Astrocyte (in vitro differentiated cells and primary cell): Measurements from ENCODE around the gene GATA6. TPM values are rescaled to one million over a fixed set of nuclear protein-coding genes. Genes with fewer than 3 reads are reported as not detected.

Source experiments
- DNase-seq: peaks from one replicate; pipeline ENCODE4 v3.0.0-alpha.2; 2010; ENCODE audit warnings: low read depth
- FAIRE-seq: peaks from 2 replicates; lab custom pipeline; 2011; peaks lifted over from hg19 to GRCh38; lab: Jason Lieb, UNC
- H2AFZ ChIP-seq: 2 replicates; pipeline ENCODE4 v1.6.0; 2012; ENCODE audit warnings: low read depth, low read length, inconsistent platforms
- H3K27ac ChIP-seq: 2 replicates; pipeline ENCODE4 v1.5.1; 2011; ENCODE audit warnings: low read depth, low read length, inconsistent platforms
- H3K27me3 ChIP-seq: 2 replicates; pipeline ENCODE4 v1.6.0; 2011; ENCODE audit warnings: low read length, inconsistent platforms; ENCODE audit not compliant: insufficient read depth
- H3K36me3 ChIP-seq: 2 replicates; pipeline ENCODE4 v1.5.1; 2011; ENCODE audit warnings: low read length, inconsistent platforms; ENCODE audit not compliant: insufficient read depth
- H3K4me1 ChIP-seq: 2 replicates; pipeline ENCODE4 v1.5.1; 2011; ENCODE audit warnings: low read length, inconsistent platforms; ENCODE audit not compliant: insufficient read depth
- H3K4me2 ChIP-seq: 2 replicates; pipeline ENCODE4 v1.6.0; 2012; ENCODE audit warnings: low read length, inconsistent platforms
- H3K4me3 ChIP-seq: 2 replicates; pipeline ENCODE4 v1.5.1; 2011; ENCODE audit warnings: low read depth, mild to moderate bottlenecking, low read length, inconsistent platforms; ENCODE audit not compliant: insufficient read depth
- H3K79me2 ChIP-seq: 2 replicates; pipeline ENCODE4 v1.6.0; 2012; ENCODE audit warnings: mild to moderate bottlenecking, low read length, inconsistent platforms; ENCODE audit not compliant: insufficient read depth
- H3K9ac ChIP-seq: 2 replicates; pipeline ENCODE4 v1.6.0; 2012; ENCODE audit warnings: mild to moderate bottlenecking, low read length, inconsistent platforms
- H3K9me3 ChIP-seq: 2 replicates; pipeline ENCODE4 v1.5.1; 2012; ENCODE audit warnings: low read depth, mild to moderate bottlenecking, low read length, inconsistent platforms; ENCODE audit not compliant: insufficient read depth
- H4K20me1 ChIP-seq: 2 replicates; pipeline ENCODE4 v1.6.0; 2012; ENCODE audit warnings: low read length, inconsistent platforms; ENCODE audit not compliant: insufficient read depth
- H3K27ac Mint-ChIP-seq: one replicate; pipeline ENCODE4 v1.8.0; 2021; ENCODE audit warnings: mild to moderate bottlenecking, mixed read lengths; ENCODE audit not compliant: unreplicated experiment
- H3K27me3 Mint-ChIP-seq: one replicate; pipeline ENCODE4 v1.8.0; 2021; ENCODE audit warnings: low read depth, mixed read lengths; ENCODE audit not compliant: unreplicated experiment
- H3K36me3 Mint-ChIP-seq: one replicate; pipeline ENCODE4 v1.8.0; 2021; ENCODE audit warnings: low read depth, mixed read lengths; ENCODE audit not compliant: unreplicated experiment
- H3K4me1 Mint-ChIP-seq: one replicate; pipeline ENCODE4 v1.8.0; 2021; ENCODE audit warnings: low read depth, mixed read lengths; ENCODE audit not compliant: unreplicated experiment
- H3K4me3 Mint-ChIP-seq: one replicate; pipeline ENCODE4 v1.8.0; 2021; ENCODE audit warnings: mild to moderate bottlenecking, moderate library complexity, mixed read lengths; ENCODE audit not compliant: unreplicated experiment
- H3K9me3 Mint-ChIP-seq: one replicate; pipeline ENCODE4 v1.8.0; 2021; ENCODE audit warnings: mild to moderate bottlenecking, mixed read lengths; ENCODE audit not compliant: unreplicated experiment
- EZH2 ChIP-seq: IDR thresholded peaks from 2 replicates; pipeline ENCODE4 v1.6.1; 2012; ENCODE audit warnings: mild to moderate bottlenecking, low read length, inconsistent platforms; ENCODE audit not compliant: insufficient read depth
- total RNA-seq: library from RNA; stranded (reverse); gene quantifications from 2 replicates; pipeline ENCODE4 v1.2.1, GENCODE V29; 2021
- TF ChIP-seq, protein P1 (sequence below): IDR thresholded peaks from 2 replicates; pipeline ENCODE4 v1.5.1; 2011; ENCODE audit warnings: low read depth, mild to moderate bottlenecking, inconsistent platforms, low read length, moderate library complexity; ENCODE audit not compliant: insufficient read depth

The GATA6 gene
- total RNA-seq, 1 donor from 2014 or later: 9.4 TPM

DNA sequence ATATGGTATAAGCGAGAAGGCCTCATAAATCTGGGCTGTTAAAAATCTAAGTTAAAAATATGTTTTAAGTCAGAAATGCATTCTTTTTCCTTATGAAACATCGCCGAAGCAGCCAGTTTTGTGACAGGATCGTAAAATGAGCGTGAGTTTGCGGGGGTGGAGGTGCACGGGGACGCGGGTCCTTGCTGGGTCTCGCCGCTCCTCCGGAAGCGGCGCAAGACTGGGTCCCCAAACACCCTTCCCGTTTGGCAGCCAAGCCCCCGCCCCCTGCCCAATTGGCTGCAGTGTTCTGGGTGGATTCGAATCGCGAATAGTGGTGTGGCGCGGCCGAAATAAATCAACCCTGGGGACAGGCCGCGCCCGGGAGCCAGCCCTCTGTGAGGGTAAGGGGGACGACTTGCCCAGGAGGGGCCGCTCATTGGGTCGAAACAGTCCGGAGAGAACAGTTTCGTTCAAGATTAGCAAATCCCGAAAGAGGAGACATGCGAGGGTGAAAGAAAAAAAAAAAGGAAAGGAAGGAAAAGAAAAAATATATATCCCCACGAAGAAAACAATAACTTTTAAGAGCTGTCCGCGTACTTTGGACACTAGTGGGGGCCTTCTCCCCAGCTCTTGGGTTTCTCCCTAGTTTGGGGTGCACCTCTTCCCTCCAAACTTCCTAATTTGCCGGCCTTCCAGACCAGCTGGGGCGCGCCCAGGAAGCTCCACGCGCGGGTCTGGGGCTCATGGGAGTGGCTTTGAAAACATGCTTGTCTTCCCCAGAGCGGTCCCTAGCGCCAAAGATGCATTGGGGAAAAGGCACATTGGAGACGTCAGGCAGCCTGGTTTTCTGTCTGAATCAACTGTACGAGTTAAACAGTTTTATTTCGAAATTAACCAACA is 3.1 kb upstream of the GATA6 start:
- Histone ChIP-seq H3K4me1 (peaks cover 12% of the 10 kb centered on the region), H3K36me3 (no peaks in the 10 kb centered on the region), H3K27ac (no peak overlapping the region), H3K9ac (no peak overlapping the region), H3K27me3 (peaks cover 71% of the 10 kb centered on the region), H2AFZ (no peak overlapping the region), H3K79me2 (peaks cover 18% of the 10 kb centered on the region), H3K9me3 (no peaks in the 10 kb centered on the region), H3K4me2 (peak overlapping the region; percentile 65), H3K4me3 (no peak overlapping the region), H4K20me1 (peaks cover 36% of the 10 kb centered on the region)
- H3K9me3 Mint-ChIP-seq: peaks cover 3% of the 10 kb centered on the region
- peaks cover 6% of the 10 kb centered on the region for H3K4me1 Mint-ChIP-seq
- FAIRE-seq: no peak
- H3K36me3 Mint-ChIP-seq: peaks cover 2% of the 10 kb centered on the region
- H3K4me3 Mint-ChIP-seq: peak overlapping the region; percentile 41
- peaks cover 60% of the 10 kb centered on the region for H3K27me3 Mint-ChIP-seq
- TF ChIP-seq EZH2: no peak
- TF ChIP-seq, protein P1, sequence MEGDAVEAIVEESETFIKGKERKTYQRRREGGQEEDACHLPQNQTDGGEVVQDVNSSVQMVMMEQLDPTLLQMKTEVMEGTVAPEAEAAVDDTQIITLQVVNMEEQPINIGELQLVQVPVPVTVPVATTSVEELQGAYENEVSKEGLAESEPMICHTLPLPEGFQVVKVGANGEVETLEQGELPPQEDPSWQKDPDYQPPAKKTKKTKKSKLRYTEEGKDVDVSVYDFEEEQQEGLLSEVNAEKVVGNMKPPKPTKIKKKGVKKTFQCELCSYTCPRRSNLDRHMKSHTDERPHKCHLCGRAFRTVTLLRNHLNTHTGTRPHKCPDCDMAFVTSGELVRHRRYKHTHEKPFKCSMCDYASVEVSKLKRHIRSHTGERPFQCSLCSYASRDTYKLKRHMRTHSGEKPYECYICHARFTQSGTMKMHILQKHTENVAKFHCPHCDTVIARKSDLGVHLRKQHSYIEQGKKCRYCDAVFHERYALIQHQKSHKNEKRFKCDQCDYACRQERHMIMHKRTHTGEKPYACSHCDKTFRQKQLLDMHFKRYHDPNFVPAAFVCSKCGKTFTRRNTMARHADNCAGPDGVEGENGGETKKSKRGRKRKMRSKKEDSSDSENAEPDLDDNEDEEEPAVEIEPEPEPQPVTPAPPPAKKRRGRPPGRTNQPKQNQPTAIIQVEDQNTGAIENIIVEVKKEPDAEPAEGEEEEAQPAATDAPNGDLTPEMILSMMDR: no peak
- no peak for DNase-seq
- peak overlapping the region; percentile 75 for H3K27ac Mint-ChIP-seq

DNA sequence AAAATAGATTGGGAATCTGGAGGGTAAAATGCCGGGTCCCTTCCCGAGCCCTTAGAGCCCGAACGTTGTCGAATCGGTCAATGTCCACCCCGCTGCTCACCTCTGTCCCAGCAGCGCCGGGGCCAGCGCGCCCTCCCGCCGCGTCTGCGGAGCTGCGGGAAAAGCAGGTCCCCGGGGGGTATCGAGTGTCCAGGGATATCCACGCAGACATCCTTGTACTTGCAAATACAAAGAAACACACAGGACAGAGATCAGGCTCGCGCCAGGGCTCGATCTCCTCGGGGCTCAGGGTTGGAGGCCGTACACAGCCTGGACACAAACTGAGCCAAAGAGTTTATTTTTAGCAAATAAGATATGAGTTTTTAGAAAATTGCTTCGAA is 2.3 kb upstream of the GATA6 start:
- Histone ChIP-seq H3K4me2 (peak overlapping the region; percentile 93), H4K20me1 (peaks cover 38% of the 10 kb centered on the region), H3K27me3 (peaks cover 64% of the 10 kb centered on the region), H2AFZ (no peak overlapping the region), H3K36me3 (no peaks in the 10 kb centered on the region), H3K4me3 (no peak overlapping the region), H3K9ac (no peak overlapping the region), H3K4me1 (peaks cover 12% of the 10 kb centered on the region), H3K9me3 (no peaks in the 10 kb centered on the region), H3K27ac (no peak overlapping the region), H3K79me2 (peaks cover 24% of the 10 kb centered on the region)
- TF ChIP-seq, protein P1: no peak
- peak; percentile 67 for TF ChIP-seq EZH2
- peaks cover 3% of the 10 kb centered on the region for H3K9me3 Mint-ChIP-seq
- no peak for DNase-seq
- H3K4me3 Mint-ChIP-seq: peak overlapping the region; percentile 86
- FAIRE-seq: no peak
- H3K27ac Mint-ChIP-seq: peak overlapping the region; percentile 75
- H3K36me3 Mint-ChIP-seq: peaks cover 2% of the 10 kb centered on the region
- peaks cover 54% of the 10 kb centered on the region for H3K27me3 Mint-ChIP-seq
- peaks cover 6% of the 10 kb centered on the region for H3K4me1 Mint-ChIP-seq
